HG03108 (cell line): ENCODE data around the gene DPEP1.
"Not testable (repeated sequence)": the region's sequence is repeated elsewhere in the genome, so short reads cannot be mapped to it uniquely, and the experiment has no call there.

Source experiments
- ATAC-seq: cut with Tn5 transposase; IDR thresholded peaks from one replicate; pipeline ENCODE4 v1.9.1; 2021; ENCODE audit warnings: moderate library complexity; ENCODE audit not compliant: unreplicated experiment

Gene DPEP1

GRCh38 chr16:89577055-89577759, 36.2 kb upstream of the DPEP1 start:
- no peak for ATAC-seq

DNA sequence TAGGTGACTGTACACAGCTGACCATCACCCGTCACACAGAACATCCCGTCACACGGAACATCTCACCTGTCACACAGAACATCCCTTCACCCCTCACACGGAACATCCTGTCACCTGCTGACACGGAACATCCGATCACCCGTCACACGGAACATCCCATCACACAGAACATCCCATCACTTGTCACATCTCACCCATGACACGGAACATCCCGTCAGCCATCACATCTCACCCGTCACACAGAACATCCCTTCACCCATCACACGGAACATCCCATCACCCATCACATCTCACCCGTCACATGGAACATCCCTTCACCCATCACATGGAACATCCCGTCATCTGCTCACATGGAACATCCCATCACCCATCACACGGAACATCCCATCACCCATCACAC, 34.1 kb upstream of the DPEP1 start:
- ATAC-seq = no peak

GRCh38 chr16:89581045-89581695, 32.3 kb upstream of the DPEP1 start:
- ATAC-seq = no peak

GRCh38 chr16:89581861-89582563, 31.4 kb upstream of the DPEP1 start:
- ATAC-seq = no peak

DNA sequence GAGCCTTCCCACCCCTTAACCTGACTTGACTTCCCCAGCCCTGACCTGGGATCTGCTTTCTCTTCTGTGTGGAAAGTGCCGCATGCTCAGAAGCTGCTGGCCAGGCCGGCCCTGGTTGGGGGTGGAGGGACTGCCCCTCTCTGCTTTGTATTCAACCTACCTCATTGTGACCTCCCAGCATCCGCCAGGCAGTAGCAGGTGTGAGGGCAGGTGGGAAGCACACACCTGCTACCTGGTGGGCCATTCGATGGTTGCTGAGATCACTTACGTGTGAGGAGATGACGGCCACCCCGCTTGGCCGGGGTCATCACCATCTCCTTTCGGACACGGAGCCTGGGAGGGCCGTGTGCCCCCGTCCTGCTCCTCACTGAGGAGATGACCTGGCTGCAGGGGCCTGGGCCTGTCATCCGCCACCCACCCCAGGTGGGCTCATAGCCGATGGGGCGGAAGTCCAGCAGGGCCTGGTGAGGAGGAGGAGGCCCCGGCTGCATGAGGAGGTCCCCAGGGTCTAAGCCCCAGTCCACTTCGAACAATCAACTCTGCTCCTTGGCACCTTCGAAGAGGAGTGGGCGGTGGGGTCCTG, 30.7 kb upstream of the DPEP1 start:
- no peak for ATAC-seq

DNA sequence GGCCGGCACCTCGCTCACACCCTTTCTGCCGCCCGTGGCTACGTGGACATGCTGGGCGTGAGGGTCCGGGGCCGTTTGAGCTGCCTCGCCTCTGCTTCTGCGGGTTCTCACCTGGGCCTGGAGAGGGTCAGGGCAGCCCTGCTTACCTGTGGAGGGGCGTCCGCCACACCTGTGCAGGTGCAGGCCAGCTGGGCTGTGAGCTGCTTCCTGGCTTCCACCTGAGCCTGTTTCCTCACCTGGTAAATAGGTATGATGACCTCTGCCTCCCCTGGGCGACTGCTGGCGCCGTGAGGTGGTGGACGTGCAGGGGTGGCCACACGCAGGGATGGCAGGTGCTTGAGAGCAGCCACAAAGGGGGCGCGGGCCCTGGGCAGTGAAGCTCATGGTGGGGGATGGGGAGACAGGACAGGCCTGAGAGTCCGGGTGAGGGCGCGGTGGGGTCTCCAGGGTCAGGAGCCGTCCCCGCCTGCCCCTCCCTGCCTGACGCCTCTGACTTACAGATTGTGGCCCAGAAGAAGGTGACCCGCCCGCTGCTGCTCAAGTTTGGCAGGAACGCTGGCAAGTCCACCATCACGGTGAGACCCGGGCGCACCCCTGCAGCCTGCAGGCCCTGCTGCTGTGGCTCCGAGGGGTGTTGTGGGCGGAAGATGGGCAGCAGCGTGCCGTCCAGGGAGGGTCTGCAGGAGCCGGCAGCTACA, 30.1 kb upstream of the DPEP1 start:
- ATAC-seq = no peak

DNA sequence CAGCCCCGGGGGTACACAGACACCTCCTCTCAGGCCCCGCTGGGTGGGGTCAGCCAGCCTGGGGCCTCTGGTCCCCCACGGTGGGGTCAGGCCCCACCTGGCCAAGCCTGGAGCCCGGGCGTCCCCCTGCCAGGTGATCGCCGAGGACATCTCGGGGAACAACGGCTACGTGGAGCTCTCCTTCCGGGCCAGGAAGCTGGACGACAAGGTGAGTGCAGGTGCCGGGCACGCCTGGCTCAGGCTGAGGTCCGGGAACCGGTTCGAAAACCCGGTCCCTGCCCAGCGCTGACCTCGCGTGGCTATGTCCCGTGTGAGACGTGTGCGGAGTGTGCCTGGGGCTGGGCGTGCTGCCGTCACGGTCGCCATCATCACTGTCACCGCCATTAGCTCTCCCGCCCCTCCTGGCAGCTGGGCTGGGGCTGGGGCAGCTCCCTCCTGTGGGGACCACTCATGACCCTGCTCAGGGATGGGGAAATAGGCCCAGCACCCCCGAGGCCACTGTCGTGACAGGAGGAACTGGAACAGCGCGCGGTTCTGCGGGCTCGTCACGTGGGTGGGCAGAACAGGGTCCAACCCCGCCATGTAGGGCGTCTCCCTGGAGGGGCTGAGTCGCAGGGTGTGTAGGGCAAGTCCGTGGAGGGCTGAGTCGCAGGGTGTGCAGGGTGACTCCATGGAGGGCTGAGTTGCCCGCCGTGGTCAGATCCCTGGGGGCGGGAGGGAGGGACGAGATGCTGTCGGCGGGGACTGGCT, 29.4 kb upstream of the DPEP1 start:
- ATAC-seq = no peak

DNA sequence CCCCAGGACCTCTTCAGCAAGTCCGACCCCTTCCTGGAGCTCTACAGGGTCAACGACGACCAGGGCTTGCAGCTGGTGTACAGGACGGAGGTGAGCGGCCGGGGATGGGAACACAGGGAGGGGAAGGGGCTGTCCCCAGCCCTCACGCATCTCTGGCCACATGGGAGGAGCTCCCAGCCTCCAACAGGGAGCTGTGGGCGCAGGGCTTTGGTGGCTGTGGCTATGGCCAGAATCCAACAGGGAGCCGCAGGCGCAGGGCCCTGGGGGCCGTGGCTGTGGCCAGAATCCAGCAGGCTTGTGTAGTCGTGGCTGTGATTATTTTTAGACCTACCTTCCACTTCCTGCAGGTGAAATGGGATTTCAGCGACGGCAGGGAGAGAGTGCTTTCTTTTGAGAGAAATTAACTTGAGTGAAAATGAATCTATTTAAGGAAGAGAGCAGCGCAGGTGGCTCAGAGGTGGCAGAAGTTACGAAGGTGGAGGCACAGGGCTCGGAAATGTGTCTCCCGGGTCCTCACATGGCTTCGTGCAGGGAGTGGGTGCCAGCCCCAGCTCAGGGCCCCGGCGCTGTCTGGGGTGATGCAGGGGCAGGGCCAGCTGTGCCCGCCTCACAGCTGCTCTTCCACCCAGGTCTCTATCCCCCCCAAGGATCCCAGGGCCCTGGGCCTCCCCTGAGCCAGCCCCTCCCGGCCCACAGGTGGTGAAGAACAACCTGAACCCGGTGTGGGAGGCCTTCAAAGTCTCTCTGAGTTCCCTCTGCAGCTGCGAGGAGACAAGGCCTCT, 28.5 kb upstream of the DPEP1 start:
- no peak for ATAC-seq

- no peak for ATAC-seq
Measured at GRCh38 chr16:89586218-89586617, 27.2 kb upstream of the DPEP1 start.

DNA sequence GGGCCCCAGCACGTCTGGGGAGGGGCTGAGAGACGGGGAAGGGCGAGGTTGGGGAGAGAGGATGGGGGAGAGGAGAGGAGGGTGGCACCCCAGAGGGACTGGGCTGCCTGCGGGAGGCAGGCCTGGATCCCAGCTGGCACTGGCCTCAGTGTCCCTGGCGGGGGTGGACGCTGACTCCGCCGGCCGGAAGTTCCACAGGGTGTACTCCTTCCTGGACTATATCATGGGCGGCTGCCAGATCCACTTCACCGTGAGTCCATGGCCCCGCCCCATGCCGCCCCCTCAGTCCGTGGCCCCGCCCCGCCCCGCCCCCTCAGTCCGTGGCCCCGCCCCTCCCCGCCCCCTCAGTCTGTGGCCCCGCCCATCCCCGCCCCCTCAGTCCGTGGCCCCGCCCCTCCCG, 26.6 kb upstream of the DPEP1 start:
- no peak for ATAC-seq

DNA sequence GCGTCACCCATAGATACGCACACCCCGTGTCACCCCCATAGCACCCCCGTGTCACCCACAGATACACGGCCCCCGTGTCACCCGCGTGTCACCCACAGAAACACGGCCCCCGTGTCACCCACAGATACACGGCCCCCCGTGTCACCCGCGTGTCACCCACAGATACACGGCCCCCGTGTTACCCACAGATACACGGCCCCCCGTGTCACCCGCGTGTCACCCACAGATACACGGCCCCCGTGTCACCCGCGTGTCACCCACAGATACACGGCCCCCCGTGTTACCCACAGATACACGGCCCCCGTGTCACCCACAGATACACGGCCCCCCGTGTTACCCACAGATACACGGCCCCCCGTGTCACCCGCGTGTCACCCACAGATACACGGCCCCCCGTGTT, 25.8 kb upstream of the DPEP1 start:
- not testable (repeated sequence) for ATAC-seq

DNA sequence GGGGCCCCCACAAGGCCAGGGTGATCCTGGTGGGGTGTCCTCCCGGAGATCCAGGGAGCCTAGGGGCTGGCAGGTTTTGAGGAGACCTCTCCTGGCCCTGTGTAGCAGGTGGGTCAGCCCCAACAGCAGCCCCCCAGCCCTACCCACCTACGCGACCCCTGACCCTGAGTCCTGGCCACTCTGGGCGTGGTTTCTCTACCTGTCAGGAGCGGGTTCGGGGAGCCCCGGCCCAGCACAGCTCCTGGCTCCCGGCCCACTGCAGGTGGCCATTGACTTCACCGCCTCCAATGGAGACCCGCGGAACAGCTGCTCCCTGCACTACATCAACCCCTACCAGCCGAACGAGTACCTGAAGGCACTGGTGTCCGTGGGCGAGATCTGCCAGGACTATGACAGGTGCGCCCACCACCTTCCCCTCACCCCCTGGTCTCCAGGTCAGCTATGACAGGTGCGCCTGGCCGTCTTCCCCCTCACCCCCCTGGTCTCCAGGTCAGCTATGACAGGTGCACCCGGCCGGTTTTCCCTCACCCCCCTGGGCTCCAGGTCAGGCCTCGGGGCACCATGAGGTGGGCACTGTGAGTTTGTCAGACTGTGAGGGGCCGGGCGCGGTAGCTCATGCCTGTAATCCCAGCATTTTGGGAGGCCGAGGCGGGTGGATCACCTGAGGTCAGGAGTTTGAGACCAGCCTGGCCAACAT, 24.9 kb upstream of the DPEP1 start:
- no peak for ATAC-seq

DNA sequence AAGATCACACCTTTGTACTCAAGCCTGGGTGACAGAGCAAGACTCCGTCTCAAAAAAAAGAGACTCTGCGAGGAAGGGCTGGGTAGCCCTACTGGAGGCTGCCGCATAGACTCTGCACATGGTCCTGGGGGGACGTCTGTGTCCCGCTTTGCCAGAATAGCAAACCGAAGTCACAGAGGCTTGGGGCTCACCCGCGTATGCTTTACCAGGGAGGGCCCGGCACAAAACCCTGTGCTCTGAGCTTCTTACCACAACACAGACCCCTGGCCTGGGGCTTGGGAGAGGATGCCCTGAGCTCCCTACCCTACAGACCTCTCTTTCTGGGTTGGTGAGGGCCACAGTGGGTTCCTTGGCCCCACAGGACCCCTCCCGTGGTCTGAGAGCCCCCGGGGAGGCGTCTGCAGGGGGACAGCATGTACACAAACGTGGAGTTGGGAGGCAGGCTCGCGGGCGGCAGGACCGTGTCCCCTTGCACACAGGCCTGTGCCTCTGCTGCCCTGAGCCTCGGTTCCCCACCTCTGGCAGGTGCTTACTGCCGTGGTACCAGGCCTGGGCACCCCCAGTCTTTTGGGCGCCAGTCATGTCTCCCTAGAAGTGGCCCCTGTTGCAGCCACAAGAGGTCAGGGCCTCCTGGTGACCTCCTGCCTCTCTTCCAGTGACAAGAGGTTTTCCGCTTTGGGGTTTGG, 24.1 kb upstream of the DPEP1 start:
- no peak for ATAC-seq

GRCh38 chr16:89593841-89594240, 19.6 kb upstream of the DPEP1 start:
- ATAC-seq = no peak

GRCh38 chr16:89595330-89596060, 17.9 kb upstream of the DPEP1 start:
- no peak for ATAC-seq

GRCh38 chr16:89596061-89596689, 17.3 kb upstream of the DPEP1 start:
- no peak for ATAC-seq

GRCh38 chr16:89596957-89597649, 16.3 kb upstream of the DPEP1 start:
- ATAC-seq = no peak
